A549 (cell line): ENCODE results near the gene F2RL2.

Experiments
- CEBPB ChIP-seq, 2 experiments: fragments of >200 bp in 1 of 2; sonication (Bioruptor Twin) in 1 of 2; formaldehyde crosslinking in 1 of 2; IDR thresholded peaks; 2 replicates each; pipeline ENCODE4 v1.6.1; 2012 to 2016
- CTCF ChIP-seq: fragments of >200 bp; sonication (Bioruptor Twin); formaldehyde crosslinking; IDR thresholded peaks from 3 replicates; pipeline ENCODE4 v1.5.1; 2016
- ELK1 ChIP-seq: fragments of 150-350 bp; IDR thresholded peaks from 2 replicates; pipeline ENCODE4 v1.6.1; 2014; ENCODE audit warnings: low read depth, mild to moderate bottlenecking, low read length
- EP300 ChIP-seq, 2 experiments: fragments of >200 bp; sonication (Bioruptor Twin); formaldehyde crosslinking; IDR thresholded peaks; 2 replicates in 1 of 2; 3 replicates in 1 of 2; pipeline ENCODE4 v1.6.1; 2016 to 2017
- FOSL2 ChIP-seq, 2 experiments: fragments of 450-650 bp in 1 of 2; fragments of >200 bp in 1 of 2; sonication (Bioruptor Twin) in 1 of 2; formaldehyde crosslinking; IDR thresholded peaks; 2 replicates each; pipeline versions ENCODE4 v1.5.0 to v1.6.1; 2016 to 2020; ENCODE audit warnings: mild to moderate bottlenecking in 1 of 2, moderate library complexity in 1 of 2
- MAX ChIP-seq: IDR thresholded peaks from 2 replicates; pipeline ENCODE4 v1.6.1; 2012
- MYC ChIP-seq: IDR thresholded peaks from 2 replicates; pipeline ENCODE4 v1.6.1; 2012; ENCODE audit warnings: mild to moderate bottlenecking, inconsistent platforms, low read length, improper control_type of control experiment, borderline replicate concordance
- NFE2L2 ChIP-seq: fragments of 150-350 bp; conservative IDR thresholded peaks from 2 replicates; pipeline ENCODE4 v1.6.1; 2014; ENCODE audit warnings: low read length
- PBX3 ChIP-seq: IDR thresholded peaks from 2 replicates; pipeline ENCODE4 v1.6.1; 2012
- RAD21 ChIP-seq, 2 experiments: fragments of >200 bp in 1 of 2; sonication (Bioruptor Twin) in 1 of 2; formaldehyde crosslinking in 1 of 2; IDR thresholded peaks in 1 of 2; conservative IDR thresholded peaks in 1 of 2; 2 replicates in 1 of 2; 3 replicates in 1 of 2; pipeline ENCODE4 v1.6.1; 2012 to 2018; ENCODE audit warnings: inconsistent platforms in 1 of 2
- RCOR1 ChIP-seq: fragments of 150-350 bp; IDR thresholded peaks from 2 replicates; pipeline ENCODE4 v1.6.1; 2014; ENCODE audit warnings: antibody characterized with exemption, low read length, low read depth
- USF2 ChIP-seq: fragments of 450-650 bp; IDR thresholded peaks from 2 replicates; pipeline ENCODE4 v1.6.1; 2014; ENCODE audit warnings: antibody characterized with exemption
- ZFP36 ChIP-seq: fragments of 450-650 bp; IDR thresholded peaks from 2 replicates; pipeline ENCODE4 v1.6.1; 2014; ENCODE audit warnings: borderline replicate concordance; ENCODE audit not compliant: partially characterized antibody

- TF ChIP-seq RCOR1 = no peak
- no peak for TF ChIP-seq CTCF
- TF ChIP-seq RAD21 (conservative IDR thresholded peaks at IDR 0.05 in 1 of 2, IDR thresholded peaks at IDR 0.05 in 1 of 2) = no peak
- TF ChIP-seq USF2 = no peak
- TF ChIP-seq PBX3 = no peak
- TF ChIP-seq EP300 (IDR thresholded peaks at IDR 0.05) = no peak
- no peak for TF ChIP-seq FOSL2 (IDR thresholded peaks at IDR 0.05)
- no peak for TF ChIP-seq FOSL2 (CRISPR knock-in tag; IDR thresholded peaks at IDR 0.05)
- TF ChIP-seq MYC = no peak
- TF ChIP-seq NFE2L2 = no peak
- TF ChIP-seq ELK1 = no peak
- TF ChIP-seq ZFP36 = no peak
- TF ChIP-seq CEBPB (IDR thresholded peaks at IDR 0.05) = no peak
- TF ChIP-seq MAX = no peak
These were observed 14.4 kb downstream of the F2RL2 start for GRCh38 chr5:76608833-76609232.
